CD4-positive, alpha-beta T cell treated with Interferon gamma for 1 hour (primary cell): Measurements from ENCODE around the gene ZGPAT.

ENCODE experiments used
- DNase-seq: peaks from one replicate; pipeline ENCODE4 v3.0.0-alpha.2; 2020

The ZGPAT gene

GRCh38 chr20:63678667-63679465, 29.0 kb upstream of the ZGPAT start:
- no peak for DNase-seq

- no peak for DNase-seq
Measured at GRCh38 chr20:63679799-63680305, 28.0 kb upstream of the ZGPAT start.

- no peak for DNase-seq
Measured at GRCh38 chr20:63680427-63680826, 27.4 kb upstream of the ZGPAT start.

GRCh38 chr20:63680857-63681608, 26.8 kb upstream of the ZGPAT start:
- DNase-seq, result no peak

GRCh38 chr20:63681609-63682142, 26.2 kb upstream of the ZGPAT start:
- no peak for DNase-seq

GRCh38 chr20:63682384-63683139, 25.3 kb upstream of the ZGPAT start:
- DNase-seq, result no peak

GRCh38 chr20:63685269-63686026, 22.4 kb upstream of the ZGPAT start:
- DNase-seq, result no peak

GRCh38 chr20:63686094-63686491, 21.7 kb upstream of the ZGPAT start:
- DNase-seq, result no peak

GRCh38 chr20:63686492-63687321, 21.1 kb upstream of the ZGPAT start:
- peak; percentile 83 for DNase-seq

GRCh38 chr20:63687419-63688178, 20.2 kb upstream of the ZGPAT start:
- DNase-seq, result no peak

- no peak for DNase-seq
Measured at GRCh38 chr20:63688228-63689045, 19.4 kb upstream of the ZGPAT start.

GRCh38 chr20:63689046-63690002, 18.5 kb upstream of the ZGPAT start:
- DNase-seq, result no peak

GRCh38 chr20:63690003-63690897, 17.6 kb upstream of the ZGPAT start:
- no peak for DNase-seq

GRCh38 chr20:63690898-63691710, 16.7 kb upstream of the ZGPAT start:
- no peak for DNase-seq

- no peak for DNase-seq
Measured at GRCh38 chr20:63691711-63692435, 16.0 kb upstream of the ZGPAT start.
